Cardiac fibroblast (primary cell): ENCODE data around the gene AMN.

ENCODE experiments used
- DNase-seq, 2 donors: peaks; one replicate each; pipeline versions ENCODE4 v3.0.0 to v3.0.0-alpha.2; 2010; ENCODE audit warnings: low read depth in 2 of 2
- H3K4me3 ChIP-seq, 2 donors: replicated peaks in 1 of 2; 1 replicate in 1 of 2; 2 replicates in 1 of 2; pipeline ENCODE4 v1.5.1; 2011; ENCODE audit warnings: low read depth in 2 of 2, low read length in 2 of 2, mild to moderate bottlenecking in 2 of 2, moderate library complexity in 1 of 2
- TF ChIP-seq, protein P1 (sequence below): IDR thresholded peaks from one replicate; pipeline ENCODE4 v1.5.1; 2011; ENCODE audit warnings: low read depth, mild to moderate bottlenecking, low read length, inconsistent platforms

AMN gene

DNA sequence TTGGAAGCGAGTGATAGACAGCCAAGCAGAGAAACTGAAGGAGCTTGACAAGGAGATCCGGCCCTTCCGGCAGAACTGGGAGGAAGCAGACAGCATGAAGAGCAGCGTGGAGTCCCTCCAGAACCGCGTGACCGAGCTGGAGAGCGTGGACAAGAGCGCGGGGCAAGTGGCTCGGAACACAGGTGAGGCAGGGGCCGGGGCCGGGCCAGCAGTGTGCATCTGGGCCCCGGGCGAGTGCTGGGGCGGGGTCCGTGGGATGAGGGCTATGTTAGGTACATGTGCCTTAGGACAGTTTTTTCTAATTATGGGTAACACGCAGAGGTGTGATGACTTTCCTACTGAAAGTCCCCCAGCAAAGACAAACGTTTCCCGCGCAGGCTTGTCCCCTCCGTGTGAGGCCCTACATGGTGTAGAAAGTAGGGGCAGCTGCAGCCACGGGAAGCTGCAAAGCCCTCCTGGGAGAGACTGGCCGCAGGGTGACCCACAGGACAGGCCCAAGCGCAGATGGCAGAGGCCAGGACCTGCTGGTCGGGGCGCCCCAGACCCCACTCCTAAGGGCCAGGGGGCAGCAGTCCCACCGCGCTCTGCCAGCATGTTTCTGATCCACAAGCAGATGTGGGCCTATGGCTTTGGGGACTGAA lies 19.1 kb upstream of the AMN start:
- TF ChIP-seq, protein P1, sequence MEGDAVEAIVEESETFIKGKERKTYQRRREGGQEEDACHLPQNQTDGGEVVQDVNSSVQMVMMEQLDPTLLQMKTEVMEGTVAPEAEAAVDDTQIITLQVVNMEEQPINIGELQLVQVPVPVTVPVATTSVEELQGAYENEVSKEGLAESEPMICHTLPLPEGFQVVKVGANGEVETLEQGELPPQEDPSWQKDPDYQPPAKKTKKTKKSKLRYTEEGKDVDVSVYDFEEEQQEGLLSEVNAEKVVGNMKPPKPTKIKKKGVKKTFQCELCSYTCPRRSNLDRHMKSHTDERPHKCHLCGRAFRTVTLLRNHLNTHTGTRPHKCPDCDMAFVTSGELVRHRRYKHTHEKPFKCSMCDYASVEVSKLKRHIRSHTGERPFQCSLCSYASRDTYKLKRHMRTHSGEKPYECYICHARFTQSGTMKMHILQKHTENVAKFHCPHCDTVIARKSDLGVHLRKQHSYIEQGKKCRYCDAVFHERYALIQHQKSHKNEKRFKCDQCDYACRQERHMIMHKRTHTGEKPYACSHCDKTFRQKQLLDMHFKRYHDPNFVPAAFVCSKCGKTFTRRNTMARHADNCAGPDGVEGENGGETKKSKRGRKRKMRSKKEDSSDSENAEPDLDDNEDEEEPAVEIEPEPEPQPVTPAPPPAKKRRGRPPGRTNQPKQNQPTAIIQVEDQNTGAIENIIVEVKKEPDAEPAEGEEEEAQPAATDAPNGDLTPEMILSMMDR = no peak
- H3K4me3 ChIP-seq = no peak overlapping the region
- no peak for DNase-seq

DNA sequence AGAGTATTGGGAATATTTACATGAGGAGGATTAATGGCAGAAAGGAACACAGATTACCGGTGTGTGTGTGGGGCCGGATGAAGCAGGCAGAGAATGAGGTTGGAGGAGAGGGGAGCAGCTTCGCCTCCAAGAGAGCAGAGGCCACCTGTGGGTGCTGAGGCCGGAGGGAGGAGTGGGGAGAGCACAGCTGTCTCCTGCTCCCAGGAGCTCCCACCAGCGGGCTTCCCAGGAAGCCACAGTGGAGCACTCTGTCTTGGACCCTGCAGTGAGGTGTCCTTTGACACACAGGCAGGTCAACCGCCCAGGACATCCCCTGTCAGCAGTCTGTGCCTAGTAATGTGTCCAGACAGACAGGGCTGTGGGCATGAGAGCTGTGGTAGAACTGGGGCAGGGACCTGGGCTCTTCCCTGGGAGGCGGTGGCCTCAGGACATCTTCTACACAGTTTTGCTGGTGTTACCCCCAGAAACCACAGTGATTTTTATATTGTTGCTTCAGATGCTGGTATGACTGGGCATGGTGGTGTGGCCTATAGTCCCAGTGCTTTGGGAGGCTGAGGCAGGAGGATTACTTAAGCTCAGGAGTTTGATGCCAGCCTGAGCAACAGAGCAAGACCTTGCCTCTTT lies 18.5 kb upstream of the AMN start:
- TF ChIP-seq, protein P1 = no peak
- DNase-seq = no peak
- H3K4me3 ChIP-seq = no peak overlapping the region

DNA sequence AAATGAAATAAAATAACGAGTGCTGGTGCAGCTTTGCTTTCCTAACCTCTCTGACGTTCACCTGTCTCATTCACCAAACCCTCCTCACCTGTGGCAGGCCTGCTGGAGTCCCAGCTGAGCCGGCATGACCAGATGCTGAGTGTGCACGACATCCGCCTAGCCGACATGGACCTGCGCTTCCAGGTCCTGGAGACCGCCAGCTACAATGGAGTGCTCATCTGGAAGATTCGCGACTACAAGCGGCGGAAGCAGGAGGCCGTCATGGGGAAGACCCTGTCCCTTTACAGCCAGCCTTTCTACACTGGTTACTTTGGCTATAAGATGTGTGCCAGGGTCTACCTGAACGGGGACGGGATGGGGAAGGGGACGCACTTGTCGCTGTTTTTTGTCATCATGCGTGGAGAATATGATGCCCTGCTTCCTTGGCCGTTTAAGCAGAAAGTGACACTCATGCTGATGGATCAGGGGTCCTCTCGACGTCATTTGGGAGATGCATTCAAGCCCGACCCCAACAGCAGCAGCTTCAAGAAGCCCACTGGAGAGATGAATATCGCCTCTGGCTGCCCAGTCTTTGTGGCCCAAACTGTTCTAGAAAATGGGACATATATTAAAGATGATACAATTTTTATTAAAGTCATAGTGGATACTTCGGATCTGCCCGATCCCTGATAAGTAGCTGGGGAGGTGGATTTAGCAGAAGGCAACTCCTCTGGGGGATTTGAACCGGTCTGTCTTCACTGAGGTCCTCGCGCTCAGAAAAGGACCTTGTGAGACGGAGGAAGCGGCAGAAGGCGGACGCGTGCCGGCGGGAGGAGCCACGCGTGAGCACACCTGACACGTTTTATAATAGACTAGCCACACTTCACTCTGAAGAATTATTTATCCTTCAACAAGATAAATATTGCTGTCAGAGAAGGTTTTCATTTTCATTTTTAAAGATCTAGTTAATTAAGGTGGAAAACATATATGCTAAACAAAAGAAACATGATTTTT lies 17.1 kb upstream of the AMN start:
- DNase-seq = no peak
- H3K4me3 ChIP-seq = no peak overlapping the region
- TF ChIP-seq, protein P1 = no peak

DNA sequence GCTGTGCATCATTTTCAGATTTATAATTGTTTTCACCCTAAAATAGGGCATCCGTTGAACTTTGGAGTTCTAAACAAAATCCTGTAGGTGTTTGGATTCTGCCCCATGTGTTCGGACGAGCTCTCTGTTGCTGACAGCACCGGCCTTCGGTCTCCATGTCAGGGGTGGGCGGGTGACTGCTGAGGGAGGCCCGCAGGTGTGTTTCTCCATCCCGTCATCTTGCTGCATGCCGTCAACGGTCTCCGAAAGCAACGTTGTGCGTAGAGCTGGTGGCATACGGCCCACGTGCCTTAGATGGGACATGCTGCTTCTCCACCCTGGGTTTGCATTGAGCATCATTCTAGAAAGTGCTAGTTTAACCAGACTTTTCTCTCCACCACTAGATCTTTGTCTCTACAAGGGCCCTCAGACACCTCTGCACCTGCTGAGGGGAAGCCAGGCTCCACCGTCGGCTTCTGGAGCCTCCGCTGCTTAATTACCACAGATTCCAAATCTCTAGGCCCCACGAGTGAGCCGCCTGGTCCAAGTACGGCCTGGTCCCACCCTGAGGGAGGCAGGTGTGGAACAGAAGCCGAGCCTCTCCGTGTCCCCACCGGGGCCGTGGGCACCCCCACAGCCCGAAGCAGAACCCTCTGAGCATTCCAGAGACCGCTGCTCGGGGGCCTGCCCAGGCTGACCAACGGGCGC lies 15.7 kb upstream of the AMN start:
- TF ChIP-seq, protein P1 = no peak
- no peak overlapping the region for H3K4me3 ChIP-seq
- DNase-seq = no peak

DNA sequence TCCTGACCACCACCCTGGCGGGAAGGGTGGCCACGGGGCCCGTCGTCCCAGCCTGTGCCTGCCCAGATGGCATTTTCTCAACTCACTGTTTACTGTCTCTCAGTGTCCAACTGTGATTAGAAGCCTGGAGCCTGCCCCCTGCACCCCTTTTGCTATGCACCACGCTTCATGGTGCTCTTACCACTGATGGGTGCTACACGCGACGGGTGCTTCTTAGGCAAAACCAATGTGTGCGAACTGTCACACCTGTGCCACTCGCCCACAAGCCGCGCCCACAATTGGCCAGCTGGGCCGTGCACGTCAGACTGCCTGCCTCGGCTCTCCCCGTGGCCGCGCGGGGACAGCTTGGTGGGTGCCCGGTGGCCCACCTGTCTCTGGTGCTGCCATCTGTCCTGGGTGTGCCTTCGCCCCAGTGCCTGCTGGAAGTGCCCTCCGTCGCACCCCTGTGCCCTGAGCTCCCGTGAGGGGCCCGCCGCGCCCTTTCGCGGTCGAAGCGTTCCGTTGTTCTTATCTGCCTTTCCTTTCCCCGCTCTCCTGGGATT lies 15.1 kb upstream of the AMN start:
- DNase-seq = no peak
- TF ChIP-seq, protein P1 = no peak
- H3K4me3 ChIP-seq = no peak overlapping the region
